DMS53 treated with DMSO at 0.1 percent for 48 hours (cell line): ENCODE results near the gene SSU72.
"Not testable (repeated sequence)": the region's sequence is repeated elsewhere in the genome, so short reads cannot be mapped to it uniquely, and the experiment has no call there.

Experiments used
- DNase-seq: peaks from one replicate; lab custom pipeline; 2025; ENCODE audit not compliant: unreplicated experiment; lab: John Stamatoyannopoulos, UW

SSU72 gene

GRCh38 chr1:1561801-1562470, 12.7 kb downstream of the SSU72 start:
- DNase-seq, result no peak

GRCh38 chr1:1560178-1560577, 14.5 kb downstream of the SSU72 start:
- DNase-seq, result no peak

DNA sequence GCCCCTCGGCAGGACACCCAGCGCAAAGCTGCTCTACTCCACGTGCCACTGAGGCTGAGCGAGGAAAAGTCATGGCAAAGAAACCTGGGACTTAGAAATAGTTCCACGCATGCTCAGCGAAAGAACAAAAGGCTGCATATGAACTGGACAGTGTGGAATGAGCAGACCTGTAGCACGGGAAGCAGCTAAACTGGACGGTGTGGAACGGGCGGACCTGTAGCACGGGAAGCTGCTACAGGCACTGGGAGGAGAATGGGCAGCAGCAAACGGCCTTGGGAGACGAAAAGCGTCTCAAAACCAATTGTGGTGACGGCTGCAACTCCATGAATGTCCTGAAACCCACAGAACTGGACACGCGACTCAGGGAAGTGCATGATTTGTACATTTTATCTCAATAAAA, 15.6 kb downstream of the SSU72 start:
- no peak for DNase-seq

GRCh38 chr1:1558591-1558990, 16.1 kb downstream of the SSU72 start:
- DNase-seq, result no peak

DNA sequence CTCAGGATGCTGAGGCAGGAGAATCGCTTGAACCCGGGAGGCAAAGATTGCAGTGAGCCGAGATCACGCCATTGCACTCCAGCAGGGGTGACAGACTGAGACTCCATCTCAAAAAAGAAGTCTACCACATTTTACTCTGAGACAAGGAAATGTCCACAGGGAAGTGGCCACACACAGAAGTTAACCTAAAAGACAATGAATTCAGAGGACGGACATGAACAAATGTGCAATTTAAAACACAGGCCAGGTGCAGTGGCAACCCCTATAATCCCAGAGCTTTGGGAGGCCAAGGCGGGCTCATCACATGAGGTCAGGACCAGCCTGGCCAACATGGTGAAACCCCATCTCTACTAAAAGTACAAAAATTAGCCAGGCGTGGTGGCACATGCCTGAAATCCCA, 17.0 kb downstream of the SSU72 start:
- not testable (repeated sequence) for DNase-seq

GRCh38 chr1:1556961-1557360, 17.7 kb downstream of the SSU72 start:
- not testable (repeated sequence) for DNase-seq

- DNase-seq, result no peak
These were observed 18.2 kb downstream of the SSU72 start for GRCh38 chr1:1556505-1556904.

GRCh38 chr1:1554926-1555915, 19.4 kb downstream of the SSU72 start:
- DNase-seq, result no peak

DNA sequence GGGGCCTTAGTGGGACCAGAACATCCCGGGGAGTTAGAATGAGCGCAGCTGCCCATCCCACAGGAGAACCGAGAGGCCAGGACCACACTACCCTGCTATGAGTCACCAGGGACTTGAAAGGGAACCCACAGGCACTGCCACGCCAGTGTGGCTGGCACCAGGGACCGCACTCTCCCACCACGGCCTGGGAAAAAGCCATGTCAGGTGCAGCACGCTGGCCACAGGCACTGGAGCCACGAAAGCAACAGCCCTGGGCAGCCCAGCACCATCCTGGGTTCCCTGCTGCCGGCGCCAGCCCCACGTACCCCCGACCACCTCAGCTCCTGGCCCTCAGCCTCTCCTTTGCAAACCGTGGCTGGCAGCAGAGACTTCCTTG, 20.1 kb downstream of the SSU72 start:
- DNase-seq, result no peak

DNA sequence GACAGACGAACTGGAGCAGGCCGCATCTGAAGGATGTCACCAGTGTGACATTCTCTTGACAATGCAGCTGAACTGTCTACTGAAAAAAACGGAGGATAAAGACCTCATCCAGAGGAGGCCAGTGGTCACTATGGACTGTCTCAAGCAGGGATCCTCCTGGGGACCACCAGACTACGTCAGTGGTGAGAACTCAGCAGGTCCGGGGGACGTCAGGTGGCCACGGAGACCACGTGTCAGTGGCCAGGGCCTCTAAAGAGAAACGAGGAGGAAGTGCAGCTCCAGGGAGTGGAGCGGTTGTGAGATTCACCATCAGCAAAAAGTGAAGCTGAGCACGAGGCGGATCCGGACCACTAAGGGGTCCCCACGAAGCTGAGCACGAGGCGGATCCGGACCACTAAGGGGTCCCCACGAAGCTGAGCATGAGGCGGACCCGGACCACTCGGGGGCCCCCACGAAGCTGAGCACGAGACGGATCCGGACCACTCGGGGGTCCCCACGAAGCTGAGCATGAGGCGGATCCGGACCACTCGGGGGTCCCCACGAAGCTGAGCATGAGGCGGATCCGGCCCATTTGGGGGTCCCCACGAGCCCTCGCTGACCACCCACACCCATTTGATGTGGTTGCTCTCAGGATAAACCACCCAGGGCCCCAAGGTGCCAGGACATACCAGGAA, 20.7 kb downstream of the SSU72 start:
- DNase-seq, result no peak

DNA sequence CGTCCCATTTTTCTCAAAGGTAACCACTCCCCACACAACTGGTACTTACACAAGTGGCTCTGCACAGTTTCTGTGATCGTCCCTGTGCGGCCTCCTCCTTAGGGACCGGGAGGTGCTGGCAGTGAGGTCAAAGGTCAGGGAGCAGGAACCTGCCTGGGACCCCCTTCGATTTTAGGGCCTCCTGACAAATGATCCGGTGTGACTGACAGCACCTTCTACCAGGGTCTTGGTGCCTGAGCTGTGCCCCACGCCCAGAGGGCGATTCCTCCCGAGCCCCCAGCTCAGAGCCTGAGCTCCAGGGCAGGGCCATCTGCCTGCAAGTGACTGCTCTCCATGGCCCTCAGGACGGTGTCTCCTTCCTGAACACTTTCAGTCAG, 22.4 kb downstream of the SSU72 start:
- DNase-seq, result no peak

DNA sequence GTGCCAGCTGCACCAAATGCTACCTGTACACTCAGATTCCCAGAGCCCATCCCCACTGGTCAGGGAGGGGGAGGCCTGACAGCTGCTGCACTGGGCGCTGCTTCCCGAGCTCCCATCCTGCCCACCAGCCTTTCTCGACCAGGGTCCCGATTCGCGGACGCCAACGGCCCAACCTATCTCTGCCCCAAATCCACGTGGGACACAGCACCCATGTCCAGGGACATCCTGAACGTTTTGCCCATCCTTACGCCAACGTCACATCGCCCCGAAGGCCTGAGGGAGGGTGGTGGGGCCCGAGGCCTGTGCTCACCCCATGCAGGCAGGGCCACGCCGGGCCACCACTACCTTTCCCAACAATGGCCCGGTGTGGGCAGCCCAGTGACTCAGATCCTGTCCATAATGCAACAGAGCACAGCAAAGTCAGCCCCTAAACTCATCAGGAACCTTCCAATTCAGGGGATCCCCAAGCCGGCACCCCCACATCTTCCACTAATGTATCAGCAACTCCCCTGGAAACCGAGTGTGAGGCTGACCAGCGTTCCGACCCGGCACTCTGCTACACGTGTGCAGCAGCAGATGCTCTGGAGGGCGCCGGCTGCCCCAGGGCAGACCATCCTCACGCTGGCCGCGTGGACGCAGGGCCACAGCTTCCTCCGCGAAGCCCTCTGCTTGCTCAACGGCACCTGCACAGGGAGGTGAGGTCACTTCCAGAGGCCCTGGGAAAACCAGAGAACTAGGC, 23.0 kb downstream of the SSU72 start:
- DNase-seq, result no peak

- no peak for DNase-seq
These were observed 23.9 kb downstream of the SSU72 start for GRCh38 chr1:1550591-1551432.

- DNase-seq, result no peak
These were observed 24.6 kb downstream of the SSU72 start for GRCh38 chr1:1550087-1550486.

DNA sequence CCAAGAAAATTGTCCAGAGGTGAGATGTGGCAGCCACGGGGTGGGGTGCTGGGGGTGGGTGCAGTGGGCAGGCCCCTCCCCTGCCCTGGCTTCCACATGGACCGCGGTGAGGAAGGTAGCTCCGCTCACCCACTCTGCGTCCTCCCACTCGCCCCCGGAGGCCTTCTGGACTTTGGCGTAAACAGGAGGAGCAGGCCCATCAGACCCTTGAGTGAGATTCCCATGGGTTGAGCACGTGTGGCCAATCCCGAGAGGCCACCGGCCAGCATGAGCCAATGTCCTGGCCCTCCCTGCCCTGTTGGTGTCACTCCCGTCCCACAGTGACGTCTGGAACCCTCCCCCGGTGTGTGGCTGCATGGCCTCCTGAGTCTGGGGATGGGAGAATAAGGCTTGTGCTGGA, 26.1 kb downstream of the SSU72 start:
- DNase-seq, result no peak

DNA sequence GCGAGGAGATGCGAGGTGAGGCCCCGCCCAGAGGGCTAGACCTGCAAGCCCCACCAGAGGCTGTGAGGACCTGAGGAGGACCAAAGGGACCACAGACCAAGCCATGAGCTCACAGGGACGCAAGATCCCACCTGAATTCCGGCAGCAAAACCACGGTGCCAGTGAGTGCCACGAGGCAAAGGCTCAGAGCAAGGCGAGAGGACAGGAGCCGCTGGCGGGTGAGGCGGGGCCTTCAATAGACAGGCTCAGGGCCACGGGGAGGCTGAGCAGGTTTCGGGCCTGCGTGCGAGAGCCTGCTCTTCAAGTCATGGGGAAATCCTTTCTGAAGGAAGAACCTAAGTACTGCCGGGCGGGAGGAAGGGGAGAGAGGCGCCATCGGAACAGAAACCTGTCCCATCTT, 27.2 kb downstream of the SSU72 start:
- DNase-seq, result no peak

DNA sequence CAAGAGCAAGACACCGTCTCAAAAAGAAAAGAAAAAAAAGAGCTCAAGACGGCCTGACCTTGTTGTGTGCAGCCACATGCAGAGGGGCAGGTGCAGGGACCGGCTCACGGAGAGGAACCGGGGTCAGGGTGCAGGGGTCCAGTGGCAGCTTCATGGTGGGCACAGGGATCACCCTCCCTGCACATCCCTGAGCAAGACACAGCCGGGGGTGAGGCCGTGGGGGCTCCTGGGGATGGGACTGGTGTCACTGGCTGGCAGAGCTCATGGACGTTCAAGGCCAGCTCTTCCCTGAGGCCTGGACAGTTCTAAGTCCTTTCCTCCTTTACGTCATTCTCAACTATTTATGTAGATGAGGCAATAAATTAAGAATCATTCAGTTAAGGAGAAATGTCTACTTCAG, 27.7 kb downstream of the SSU72 start:
- no peak for DNase-seq

DNA sequence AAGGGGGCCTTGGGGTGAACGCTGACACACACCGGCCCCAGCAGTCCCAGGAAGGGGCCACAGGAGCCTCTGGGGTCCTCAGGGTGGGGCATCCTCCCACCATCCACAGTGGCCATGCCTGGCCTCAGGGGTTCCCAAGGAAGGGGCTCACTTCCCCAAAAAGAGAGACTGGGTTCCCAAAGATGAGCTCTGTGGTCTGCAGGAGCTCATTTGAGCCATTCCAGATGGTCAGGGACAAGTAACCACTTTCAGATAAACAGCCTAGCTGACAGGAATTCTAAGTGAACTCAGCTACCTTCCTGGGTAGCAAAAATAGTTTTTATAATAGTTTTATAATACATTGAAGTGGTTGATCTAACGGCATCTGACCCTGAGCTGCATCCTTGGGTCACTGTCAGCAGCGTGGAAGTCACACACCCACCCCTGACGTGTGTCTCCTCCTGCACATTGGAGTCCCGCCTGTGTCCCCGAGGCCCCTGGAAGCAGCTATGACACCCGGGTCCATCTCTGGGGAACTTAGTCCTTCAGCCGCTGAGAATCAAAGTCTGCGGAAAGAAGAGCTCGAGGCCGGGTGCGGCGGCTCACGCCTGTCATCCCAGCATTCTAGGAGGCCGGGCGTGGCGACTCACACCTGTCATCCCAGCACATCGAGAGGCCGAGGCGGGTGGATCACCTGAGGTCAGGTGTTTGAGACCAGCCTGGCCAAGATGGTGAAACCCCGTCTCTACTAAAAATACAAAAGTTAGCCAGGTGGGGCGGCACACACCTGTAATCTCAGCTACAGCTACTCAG, 28.5 kb downstream of the SSU72 start:
- no peak for DNase-seq

DNA sequence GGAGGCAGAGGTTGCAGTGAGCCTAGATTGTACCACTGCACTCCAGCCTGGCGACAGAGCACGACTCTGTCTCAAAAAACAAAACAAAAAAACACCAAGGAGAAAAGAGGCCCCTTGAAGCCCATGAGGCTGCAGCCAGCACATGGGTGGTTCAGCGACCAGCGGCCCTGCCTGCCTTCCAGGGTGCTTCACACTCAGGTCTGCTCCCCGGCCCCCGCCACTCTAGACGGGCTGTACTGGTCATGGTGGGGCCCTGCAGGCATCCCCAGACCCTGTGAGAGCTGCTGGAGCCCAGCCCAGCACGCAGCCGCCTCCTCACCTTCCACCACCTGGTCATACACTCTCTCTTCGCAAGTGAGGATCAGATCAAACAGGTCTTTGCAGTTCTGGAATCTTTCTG, 30.1 kb downstream of the SSU72 start:
- DNase-seq, result no peak
